GM21360 (cell line): ENCODE results near the gene MGST1.
"Not testable (repeated sequence)": the region's sequence is repeated elsewhere in the genome, so short reads cannot be mapped to it uniquely, and the experiment has no call there.

Experiments used
- ATAC-seq: cut with Tn5 transposase; IDR thresholded peaks from one replicate; pipeline ENCODE4 v1.9.1; 2021; ENCODE audit warnings: mild to moderate bottlenecking, moderate library complexity; ENCODE audit not compliant: unreplicated experiment

MGST1 gene

GRCh38 chr12:16350682-16351081 lies 3.2 kb downstream of the MGST1 start:
- ATAC-seq: no peak

- no peak for ATAC-seq
Observed at GRCh38 chr12:16352481-16352880, 5.0 kb downstream of the MGST1 start.

DNA sequence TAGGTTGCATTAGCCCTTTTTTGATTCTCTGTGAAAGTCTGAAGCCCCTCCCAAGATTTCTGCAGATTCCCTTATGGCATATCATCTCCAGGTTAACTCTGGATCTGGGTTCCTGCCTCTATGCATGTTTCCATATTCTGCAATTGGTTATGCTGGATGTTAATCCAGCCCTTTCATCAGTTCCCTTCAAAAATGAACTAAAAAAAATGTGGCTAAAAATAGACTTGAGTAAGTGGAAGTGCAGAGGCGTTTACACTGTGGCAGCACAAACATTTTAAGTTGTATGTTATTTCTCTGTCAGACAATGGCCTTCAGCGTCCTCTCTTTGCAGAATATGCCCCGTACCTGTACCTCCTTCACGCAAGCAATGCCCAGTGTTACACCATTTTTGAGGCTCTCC lies 11.4 kb downstream of the MGST1 start:
- no peak for ATAC-seq

GRCh38 chr12:16359512-16360491 lies 12.4 kb downstream of the MGST1 start:
- no peak for ATAC-seq

DNA sequence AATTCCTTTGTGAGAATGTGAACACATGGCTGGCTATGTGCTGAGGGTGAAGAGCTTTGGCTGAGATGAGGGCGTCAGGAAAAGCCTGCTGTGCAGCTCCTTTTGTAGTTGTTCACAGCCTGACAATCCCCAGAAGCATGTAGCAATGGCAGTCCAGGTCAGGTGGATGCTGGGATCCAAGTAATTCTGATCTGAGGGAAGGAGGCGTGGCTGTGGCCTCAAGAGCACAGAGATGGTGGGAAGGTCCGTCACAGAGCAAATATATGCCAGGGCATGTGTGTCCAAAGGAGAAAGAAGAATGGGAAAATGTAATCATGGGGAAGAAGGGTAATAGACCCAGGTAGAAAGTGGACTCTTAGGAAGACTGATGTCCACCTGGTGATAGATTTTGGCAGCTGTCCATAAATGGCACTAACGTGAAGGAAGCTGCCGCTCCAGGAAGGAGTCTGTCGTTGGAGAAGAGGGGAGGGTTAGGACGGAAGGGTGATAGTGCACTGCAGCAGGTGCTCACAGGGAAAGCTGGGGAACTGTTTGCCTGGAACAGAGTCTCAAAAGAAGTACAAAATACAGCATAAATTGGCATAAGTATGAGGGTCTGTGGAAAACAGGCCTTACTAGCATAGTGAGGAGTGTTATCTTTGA lies 13.8 kb downstream of the MGST1 start:
- ATAC-seq: no peak

GRCh38 chr12:16362550-16362949 lies 15.1 kb downstream of the MGST1 start:
- no peak for ATAC-seq

GRCh38 chr12:16369156-16369555 lies 21.7 kb downstream of the MGST1 start:
- ATAC-seq: no peak

- no peak for ATAC-seq
Observed at GRCh38 chr12:16370096-16370495, 22.7 kb downstream of the MGST1 start.

DNA sequence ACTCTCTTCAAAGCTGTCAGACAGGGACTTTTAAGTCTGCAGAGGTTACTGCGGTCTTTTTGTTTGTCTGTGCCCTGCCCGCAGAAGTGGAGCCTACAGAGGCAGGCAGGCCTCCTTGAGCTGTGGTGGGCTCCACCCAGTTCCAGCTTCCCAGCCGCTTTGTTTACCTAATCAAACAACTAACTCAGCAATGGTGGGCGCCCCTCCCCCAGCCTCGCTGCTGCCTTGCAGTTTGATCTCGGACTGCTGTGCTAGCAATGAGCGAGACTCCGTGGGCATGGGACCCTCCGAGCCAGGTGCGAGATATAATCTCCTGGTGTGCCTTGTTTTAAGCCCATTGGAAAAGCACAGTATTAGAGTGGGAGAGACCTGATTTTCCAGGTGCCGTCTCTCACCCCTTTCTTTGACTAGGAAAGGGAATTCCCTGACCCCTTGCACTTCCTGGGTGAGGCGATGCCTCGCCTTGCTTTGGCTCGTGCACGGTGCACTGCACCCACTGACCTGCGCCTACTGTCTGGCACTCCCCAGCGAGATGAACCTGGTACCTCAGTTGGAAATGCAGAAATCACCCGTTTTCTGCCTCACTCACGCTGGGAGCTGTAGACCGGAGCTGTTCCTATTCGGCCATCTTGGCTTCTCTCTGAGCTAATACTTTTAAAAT lies 35.3 kb downstream of the MGST1 start:
- not testable (repeated sequence) for ATAC-seq

DNA sequence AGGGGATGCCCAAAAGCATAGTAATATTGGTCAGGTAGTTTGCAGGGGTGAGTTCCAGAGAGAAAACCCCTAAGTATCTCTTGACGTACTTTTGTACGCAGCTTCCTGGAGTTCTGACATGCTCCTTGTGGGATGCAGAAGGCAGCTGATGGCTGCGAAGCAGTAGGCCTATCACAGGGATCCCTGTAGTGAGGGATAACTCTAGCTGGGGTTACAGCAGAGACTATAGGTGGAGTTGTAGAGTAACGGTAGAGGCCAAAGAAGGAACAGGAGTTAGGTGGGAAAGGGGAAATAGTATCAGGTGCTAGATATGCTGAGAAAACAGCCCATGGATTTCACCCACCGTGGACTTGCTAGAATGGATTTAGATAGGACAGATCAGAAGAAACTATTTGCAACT lies 37.3 kb downstream of the MGST1 start:
- ATAC-seq: no peak

DNA sequence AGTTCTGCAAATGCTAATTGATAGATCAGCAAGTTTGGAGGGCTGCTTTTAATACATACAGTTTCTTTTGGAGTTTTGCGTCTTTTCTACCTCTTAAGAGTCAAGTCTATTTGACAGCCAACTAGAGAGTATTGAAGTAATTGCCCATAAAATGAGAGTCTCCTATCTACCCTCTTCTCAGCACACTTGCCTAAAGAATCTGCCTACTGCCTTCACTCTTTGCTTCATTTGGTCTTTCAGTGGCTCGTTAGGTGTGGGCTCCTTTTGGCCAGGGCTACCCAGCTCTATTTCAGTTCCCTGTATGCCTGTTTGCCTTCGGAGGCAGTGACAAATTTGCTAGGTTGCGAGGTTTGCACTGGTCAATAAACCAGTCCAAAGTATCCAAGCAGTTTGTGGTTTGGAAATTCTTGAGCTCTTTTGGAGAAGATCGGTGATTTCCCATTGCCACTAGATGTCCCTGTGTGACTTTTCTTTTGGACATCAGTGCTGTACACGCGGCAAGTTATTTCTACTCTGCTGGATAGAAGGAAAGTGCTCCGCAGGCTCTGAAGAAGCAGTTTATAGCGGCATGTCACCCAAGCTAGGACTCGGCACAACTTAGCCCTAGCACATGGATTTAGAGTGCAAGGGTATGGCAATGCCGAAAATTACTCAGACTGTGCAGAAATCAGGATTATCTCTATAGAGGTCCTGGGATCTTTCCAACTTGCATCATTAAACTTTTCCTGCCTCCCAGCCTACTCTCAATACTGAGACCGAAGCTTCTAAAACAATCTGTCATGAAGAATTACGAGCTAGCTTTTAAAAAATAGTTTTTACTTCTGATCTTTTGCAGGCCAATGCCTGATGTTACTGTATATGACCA lies 38.6 kb downstream of the MGST1 start:
- no peak for ATAC-seq

GRCh38 chr12:16387919-16388318 lies 40.5 kb downstream of the MGST1 start:
- no peak for ATAC-seq

DNA sequence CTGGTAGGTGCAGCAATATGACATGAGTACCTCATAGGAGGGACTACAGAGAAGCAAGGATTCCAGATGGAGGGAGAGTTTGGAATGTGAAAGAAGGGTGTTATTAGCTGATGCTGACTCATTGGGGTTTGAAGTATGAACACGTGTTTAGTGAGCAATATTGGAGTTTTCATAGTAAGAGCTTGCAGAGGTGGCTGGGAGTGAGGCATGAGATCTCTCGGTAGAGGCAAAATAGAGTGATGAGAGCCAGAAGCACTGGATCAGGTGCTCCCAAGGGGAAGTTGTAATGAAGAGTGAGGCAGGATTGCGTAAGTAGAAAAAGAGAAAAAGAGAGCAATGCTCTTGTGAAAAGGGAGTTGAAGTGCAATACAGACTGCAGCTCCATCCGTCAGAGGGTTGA lies 42.1 kb downstream of the MGST1 start:
- no peak for ATAC-seq

DNA sequence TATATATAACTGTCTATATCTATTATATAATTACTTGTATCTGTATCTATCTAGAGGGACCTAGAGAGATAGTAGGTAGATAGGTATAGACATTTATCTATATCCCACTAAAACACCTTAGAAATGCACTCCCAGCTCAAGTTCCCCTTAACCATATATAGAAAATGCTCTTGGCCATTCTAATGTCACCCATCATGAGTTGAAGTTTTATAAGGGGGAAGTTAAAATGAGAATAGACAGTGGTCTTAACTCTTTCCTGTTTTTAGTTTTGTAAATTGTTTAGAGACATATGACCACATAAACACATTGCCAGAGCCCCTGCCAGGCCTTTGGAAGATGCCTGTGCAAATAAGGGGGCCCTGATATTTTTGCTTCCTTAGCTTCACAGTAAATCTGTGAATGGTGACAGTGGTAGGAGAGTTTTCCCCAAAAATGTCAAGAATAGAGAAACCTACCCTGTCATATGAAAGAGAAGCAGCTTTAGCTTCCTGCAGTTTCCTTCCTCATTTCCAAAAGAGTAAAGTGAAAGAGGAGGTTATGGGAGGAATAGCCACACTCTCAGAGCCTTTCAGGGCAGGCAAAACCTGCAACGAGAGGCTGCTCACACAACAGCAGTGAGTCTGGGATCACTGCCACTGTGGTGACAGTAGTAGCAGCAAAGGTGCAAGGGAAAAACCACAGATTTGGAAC lies 45.5 kb downstream of the MGST1 start:
- ATAC-seq: no peak

DNA sequence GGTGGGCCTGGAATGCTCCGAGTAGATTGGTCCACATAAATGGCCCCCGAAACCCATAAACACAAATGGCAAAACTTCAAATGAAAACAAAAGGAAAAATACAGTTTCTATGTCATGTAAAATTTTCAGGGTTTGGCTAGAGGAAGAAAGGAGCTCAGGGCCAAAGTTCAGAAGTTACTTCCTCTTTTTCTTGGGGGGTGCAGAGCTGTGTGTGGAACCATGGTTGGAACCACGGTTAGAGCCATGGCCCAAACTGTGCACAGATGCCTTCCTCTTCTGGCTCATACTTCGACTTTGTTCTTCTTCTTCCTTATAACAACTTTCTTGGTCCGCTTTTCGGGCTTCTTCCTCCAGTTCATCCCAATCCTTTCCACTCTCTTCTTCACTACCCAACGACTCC lies 51.7 kb downstream of the MGST1 start:
- no peak for ATAC-seq

GRCh38 chr12:16401835-16402234 lies 54.4 kb downstream of the MGST1 start:
- not testable (repeated sequence) for ATAC-seq

- ATAC-seq: no peak
Observed at GRCh38 chr12:16407346-16407745, 59.9 kb downstream of the MGST1 start.
